HG03103 (cell line): ENCODE results near the gene IFTAP.

Source experiments
- ATAC-seq: cut with Tn5 transposase; IDR thresholded peaks from one replicate; pipeline ENCODE4 v1.9.1; 2021; ENCODE audit warnings: low read depth; ENCODE audit not compliant: unreplicated experiment

Gene IFTAP

GRCh38 chr11:36700246-36700645, 105.9 kb downstream of the IFTAP start:
- no peak for ATAC-seq

GRCh38 chr11:36702330-36703054, 108.2 kb downstream of the IFTAP start:
- peak; percentile 82 for ATAC-seq

GRCh38 chr11:36703055-36703404, 108.7 kb downstream of the IFTAP start:
- ATAC-seq = peak; percentile 42
